UCSD-AML1 (cell line): ENCODE measurements around the gene F2R.
"Not testable (repeated sequence)": the region's sequence is repeated elsewhere in the genome, so short reads cannot be mapped to it uniquely, and the experiment has no call there.

ENCODE experiments used
- DNase-seq: peaks from one replicate; lab custom pipeline; 2025; ENCODE audit not compliant: unreplicated experiment; lab: John Stamatoyannopoulos, UW

F2R gene

DNA sequence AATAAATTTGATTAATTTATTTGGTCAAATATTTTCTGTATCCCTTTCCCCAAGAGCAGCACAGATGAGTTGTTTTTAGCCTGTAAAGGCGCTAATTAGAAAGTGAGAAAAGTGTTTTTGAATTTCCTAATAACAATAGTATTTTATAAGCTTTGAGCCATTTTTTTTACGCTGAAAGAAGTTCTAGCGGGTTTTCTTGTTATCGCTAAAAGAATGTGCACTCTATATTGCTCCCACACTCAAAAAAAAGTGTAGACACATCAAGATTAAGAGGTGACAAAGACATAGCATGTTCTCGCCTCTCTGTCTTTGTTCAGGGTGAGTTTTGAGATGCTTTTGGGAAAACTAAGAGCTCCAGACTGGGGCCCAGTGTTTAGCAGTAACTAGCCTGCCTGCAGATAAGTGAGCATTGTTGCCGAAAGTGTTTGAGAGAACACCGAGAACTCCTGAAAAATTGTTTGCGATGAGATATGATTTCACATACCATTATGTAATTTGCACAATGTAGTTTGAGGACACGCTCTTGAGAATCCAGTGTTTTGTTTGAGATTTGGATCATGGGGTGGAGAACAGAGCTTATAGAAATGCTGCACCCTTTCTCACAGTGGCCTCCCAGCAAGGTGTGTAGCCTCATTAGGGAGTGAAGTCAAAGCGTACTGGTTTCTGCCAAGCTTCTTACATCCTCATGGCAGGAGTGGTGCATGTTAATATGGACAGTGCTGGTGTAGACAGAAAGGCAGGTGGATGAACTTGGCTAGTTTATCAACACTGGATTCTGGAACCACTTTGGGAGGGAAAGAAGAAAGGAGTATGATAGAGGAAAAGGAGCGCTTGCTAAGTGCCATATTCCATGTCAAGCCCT, 1.5 kb downstream of the F2R start:
- no peak for DNase-seq

DNA sequence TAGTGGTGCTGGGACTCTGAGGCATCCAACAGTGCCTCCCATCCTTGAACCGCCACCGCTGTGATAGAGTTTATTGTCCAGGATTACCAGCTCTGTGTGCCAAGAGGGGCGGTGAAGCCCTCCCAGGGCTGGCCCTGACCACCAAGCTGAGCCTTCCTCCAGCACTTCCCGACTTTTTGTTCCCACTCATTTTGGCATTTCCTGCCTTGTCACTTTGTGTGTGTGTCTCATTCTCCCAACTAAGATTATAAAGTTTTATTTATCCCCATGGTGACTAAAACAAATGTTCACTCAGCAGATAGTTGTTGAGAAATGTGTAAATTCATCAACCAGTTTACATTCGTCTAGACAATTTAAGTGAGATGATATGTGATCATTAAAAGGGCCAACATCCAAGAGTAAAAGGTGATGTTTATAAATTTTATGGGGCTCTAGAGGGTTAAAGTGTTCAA, 2.5 kb downstream of the F2R start:
- no peak for DNase-seq

DNA sequence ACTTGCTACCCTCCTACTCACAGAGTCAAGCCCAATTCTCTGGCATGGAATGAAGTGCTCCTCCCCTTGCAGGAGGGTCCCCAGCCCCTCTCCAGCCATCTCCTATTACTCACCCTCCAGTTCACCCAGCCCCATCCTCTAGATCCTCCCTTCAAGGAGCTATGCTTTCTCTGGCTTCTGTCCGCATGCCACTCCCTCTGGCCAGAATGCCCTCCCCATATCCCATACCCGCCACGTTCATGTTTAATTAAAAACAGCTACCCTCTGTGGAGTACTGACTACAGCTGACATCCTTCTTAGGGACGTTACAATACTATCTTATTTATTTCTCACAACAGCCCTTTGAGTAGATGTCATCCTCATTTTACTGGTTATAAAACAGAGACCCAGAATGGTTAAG, 3.0 kb downstream of the F2R start:
- DNase-seq = no peak

DNA sequence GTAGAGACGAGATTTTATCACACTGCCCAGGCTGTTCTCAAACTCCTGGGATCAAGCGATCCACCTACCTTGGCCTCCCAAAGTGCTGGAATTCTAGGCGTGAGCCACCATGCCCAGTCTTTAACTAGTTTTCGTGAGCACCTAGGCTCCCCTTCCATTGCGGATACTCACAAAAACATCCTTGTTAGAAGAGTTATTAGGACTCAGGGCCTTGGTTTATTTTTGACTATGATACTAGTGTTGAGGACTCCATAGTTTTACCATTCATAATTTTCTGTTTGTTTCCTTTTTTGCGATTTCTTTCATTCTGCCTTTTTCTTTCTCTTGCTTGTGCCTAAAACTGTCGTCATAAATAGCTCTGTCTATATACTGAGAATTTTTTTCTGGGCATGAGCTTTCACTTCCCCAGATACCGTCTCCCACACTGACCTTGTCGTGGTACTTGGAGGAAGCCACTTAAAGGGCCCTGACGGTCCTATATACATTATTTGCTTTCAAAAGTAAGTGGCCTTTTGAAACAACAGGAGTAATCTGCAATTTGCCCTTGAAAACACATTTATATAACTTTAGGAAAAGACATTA, 5.2 kb downstream of the F2R start:
- no peak for DNase-seq

DNA sequence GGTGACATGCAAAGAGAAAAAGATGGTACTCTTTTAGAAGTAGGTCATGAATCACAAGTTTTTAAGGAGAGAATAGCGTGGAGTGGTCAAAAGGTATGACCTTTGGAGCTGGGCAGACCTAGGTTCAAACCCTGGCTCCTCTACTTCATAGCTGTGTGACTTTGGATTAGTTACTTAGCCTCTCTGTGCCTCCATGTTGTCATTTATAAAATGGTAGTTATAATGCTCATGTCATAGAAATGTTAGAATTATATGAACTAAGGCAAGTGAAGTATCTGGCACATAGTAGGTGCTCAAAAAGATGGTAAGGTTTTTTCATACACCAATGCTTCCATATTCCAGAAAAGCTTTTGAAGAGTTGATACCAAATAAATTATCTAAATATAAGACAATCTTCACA, 7.3 kb downstream of the F2R start:
- no peak for DNase-seq

DNA sequence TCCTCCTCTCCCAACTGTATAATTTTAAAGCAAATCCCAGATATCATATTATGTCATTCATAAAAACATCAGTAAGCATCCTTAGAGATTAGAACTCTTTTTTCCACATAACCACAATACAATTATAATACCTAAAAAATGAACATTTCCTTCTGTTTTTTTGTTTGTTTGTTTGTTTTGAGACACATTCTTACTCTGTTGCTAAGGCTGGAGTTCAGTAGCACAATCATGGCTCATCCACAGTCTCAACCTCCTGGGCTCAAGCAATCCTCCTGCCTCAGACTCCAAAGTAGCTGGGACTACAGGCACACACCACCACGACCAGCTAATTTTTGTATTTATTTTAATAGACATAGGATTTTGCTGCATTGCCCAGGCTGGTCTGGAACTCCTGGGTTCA, 8.0 kb downstream of the F2R start:
- DNase-seq = no peak

DNA sequence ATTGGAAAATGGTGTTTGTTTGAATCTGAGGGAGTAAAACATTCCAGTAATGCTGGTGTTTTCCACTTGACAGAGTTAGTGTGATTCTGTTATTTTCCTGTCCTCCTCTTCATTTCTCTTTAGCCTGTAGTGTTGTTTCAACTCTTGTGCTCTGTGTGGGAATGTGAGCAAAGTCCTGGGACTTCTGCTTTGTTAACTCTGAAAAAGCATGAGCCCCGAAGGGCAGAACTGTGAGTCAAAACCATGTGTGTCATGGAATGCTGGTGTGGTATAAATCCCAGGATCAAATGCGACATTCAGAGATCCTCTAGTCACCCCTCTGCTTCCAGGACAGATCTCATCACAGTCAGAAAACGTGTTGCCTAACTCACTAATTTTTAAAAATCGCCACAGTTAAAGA, 8.9 kb downstream of the F2R start:
- no peak for DNase-seq

DNA sequence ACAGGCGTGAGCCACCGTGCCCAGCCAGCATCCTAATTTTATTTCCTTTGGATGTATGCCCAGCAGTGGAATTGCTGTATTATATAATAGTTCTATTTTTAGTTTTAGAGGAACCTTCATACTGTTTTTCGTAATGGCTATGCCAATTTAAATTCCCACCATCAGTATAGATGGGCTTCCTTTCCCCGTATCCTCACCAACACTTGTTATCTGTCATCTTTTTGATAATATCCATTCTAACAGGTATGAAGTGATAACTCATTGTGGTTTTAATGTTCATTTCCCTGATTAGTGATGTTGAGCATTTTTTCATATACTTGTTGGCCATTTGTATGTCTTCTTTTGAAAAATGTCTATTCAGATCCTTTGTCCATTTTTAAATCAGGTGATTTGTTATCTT, 13.0 kb downstream of the F2R start:
- no peak for DNase-seq

DNA sequence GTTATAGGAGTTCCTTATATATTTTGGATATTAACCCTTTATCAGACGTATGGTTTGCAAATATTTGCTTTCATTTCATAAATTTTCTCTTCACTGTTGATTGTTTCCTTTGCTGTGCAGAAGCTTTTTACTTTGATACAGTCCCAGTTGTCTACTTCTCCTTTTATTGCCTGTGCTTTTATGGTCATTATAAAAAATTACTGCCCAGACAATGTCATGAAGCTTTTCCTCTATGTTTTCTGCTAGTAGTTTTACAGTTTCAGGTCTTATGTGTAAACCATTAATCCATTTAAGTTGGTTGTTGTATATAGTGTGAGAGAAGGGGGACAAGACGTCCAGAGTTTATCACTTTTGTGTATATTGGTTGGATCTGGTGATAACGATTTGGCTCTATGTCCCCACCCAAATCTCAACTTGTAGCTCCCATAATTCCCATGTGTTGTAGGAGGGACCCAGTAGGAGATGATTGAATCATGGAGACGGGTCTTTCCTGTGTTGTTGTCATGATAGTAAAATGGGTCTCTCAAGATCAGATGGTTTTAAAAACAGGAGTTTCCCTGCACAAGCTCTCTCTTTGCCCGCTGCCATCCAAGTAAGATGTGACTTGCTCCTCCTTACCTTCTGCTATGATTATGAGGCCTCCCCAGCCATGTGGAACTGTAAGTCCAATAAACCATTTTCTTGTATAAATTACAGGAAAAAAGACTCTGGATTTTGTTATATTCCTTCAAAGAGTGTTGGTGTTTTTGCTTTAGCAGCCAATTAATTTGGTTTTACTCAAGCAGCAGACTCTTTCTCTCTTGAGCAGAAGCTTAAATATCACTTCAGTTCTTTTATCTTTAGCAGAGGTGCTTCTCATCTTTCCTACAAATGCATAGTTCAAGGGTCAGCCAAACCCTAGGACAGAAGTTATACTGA, 13.7 kb downstream of the F2R start:
- DNase-seq = no peak

DNA sequence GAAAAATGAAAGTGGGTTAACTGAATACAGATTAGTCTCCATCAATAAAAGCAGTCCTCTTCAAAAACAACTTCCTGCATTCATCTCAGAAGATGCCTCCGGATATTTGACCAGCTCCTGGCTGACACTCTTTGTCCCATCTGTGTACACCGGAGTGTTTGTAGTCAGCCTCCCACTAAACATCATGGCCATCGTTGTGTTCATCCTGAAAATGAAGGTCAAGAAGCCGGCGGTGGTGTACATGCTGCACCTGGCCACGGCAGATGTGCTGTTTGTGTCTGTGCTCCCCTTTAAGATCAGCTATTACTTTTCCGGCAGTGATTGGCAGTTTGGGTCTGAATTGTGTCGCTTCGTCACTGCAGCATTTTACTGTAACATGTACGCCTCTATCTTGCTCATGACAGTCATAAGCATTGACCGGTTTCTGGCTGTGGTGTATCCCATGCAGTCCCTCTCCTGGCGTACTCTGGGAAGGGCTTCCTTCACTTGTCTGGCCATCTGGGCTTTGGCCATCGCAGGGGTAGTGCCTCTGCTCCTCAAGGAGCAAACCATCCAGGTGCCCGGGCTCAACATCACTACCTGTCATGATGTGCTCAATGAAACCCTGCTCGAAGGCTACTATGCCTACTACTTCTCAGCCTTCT, 16.6 kb downstream of the F2R start:
- no peak for DNase-seq

DNA sequence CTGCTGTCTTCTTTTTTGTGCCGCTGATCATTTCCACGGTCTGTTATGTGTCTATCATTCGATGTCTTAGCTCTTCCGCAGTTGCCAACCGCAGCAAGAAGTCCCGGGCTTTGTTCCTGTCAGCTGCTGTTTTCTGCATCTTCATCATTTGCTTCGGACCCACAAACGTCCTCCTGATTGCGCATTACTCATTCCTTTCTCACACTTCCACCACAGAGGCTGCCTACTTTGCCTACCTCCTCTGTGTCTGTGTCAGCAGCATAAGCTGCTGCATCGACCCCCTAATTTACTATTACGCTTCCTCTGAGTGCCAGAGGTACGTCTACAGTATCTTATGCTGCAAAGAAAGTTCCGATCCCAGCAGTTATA, 17.1 kb downstream of the F2R start:
- DNase-seq = no peak

DNA sequence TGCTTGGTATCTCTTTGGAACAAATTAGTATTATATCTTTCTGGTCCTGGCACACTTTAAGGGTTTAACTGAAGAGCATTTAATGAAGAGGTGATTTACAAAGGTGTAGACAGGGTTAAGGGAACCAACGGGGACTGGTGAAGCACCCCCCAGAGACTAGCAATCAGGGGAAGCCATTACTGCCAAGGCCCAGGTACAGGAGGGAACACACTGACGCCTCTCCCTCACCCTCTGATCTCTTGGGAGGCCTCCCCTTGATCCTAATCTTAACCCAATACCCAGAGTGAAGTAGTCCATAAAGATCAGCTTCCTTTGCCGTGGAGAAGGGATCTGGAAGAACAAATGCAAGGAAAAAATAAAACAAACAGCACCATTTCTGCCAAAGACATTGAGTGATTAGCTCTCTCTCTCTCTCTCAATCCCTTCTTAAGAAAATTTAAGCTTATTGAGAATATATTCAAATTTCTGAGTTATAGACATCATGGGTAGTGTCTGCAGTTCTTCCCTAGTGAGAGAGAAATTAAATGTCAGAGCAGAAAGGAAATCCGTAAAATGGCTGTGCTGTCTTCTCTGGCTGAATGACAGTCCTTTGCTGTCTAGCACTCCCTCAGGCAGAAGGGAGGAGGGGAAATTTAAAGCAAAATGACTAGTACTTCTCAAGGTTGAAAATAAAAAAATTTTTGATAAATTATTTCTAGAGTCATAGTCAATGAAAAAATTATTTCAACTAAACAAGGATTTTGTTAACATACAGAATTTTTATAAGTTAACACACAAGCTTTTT, 20.0 kb downstream of the F2R start:
- DNase-seq = no peak

DNA sequence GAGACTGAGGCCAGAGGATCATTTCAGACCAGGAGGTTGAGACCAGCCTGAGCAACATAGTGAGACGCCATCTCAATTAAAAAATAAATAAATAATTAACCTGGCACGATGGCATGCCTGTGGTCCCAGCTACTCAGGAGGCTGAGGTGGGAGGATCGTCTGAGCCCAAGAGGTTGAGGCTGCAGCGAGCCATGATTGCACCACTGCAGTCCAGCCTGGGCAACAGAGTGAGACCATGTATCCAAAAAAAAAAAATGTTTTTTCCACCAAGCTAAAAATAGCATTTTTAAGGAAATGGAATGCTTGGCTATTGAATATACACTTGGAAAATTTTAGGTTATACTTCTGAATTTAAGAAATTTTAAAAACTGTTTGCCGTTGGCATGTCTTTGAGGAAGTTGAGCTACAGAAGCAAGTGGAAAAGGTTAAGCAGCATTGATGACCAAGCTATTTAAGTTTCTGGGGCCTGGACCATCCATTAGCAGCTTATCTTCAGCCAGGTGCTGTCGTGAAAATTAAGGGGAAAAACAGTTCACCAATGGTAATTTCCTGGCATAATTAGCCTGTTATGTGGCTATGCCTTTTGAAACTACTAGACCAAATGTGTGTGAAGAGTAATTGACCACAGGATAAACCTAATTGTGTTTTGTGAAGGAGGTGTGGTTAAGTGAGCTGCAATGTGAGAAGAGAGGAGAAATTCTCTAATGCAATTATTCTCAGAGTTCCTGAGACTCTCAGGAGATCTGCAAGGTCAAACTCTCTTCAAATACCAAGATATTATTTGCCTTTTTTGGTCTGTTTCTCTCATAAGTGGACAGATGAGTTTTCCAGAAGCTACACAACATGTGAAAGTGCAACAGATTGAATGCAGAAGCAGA, 21.0 kb downstream of the F2R start:
- DNase-seq = no peak

DNA sequence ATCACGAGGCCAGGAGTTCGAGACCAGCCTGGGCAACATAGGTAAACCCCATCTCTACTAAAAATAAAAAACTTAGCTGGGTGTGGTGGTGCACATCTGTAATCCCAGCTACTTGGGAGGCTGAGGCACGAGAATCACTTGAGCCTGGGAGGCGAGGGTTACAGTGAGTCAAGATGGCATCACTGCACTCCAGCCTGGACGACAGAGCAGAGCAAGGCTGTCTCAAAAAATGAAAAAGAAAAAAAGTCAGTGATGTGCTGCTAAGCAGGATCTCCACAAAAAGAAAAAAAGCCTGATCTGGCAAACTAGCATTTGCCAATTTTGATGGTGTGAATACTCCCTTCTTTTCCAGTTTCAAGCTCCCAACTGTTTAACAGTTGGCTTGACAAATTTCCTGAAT, 21.9 kb downstream of the F2R start:
- no peak for DNase-seq

DNA sequence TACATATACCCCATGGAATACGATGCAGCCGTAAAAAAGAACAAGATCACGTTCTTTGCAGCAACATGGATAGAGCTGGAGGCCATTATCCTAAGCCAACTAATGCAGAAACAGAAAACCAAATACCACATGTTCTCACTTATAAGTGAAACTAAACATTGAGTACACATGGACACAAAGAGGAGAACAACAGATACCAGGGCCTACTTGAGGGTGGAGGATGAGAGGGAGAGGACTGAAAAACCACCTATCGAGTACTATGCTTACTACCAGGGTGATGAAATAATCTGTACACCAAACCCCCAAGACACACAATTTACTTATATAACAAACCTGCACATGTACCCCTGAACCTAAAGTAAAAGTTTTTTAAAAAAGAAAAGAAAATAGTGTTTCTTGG, 25.6 kb downstream of the F2R start:
- not testable (repeated sequence) for DNase-seq

DNA sequence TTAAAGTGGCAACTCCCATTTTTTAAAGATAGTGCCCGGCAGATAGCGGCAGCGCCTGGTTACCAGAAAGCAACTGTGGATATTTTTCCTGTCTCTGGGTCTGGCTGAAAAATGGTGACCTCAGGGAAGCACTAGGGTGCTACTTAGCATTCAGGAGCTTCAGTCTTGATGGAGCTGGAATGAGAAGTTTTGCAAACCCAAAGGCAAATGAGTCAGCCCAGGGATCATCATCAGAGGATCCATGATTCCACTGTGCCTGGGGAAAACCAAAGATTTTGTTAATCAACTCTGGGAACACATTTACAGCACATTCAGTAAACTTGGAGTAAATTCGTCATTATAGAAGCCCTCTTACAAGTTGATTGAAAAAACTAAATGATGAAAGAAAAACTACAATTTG, 26.7 kb downstream of the F2R start:
- no peak for DNase-seq

DNA sequence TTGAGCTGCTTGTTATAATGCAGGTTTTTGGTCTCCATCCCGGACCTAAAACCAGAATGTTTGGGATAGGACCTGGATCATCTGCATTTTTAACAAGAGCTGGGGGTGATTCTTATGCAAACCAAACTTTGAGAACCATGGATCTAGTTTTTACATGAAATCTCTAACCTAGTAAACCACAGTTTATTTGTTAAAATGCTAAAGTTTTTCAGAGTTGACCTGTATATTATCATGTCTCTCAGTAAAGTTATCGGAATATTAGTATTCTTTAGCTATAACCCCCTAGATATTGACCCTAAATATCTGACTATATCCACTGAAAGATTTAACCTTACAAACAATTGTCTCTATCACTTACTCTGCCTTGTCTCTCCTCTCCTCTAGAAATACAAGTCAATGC, 28.7 kb downstream of the F2R start:
- no peak for DNase-seq

DNA sequence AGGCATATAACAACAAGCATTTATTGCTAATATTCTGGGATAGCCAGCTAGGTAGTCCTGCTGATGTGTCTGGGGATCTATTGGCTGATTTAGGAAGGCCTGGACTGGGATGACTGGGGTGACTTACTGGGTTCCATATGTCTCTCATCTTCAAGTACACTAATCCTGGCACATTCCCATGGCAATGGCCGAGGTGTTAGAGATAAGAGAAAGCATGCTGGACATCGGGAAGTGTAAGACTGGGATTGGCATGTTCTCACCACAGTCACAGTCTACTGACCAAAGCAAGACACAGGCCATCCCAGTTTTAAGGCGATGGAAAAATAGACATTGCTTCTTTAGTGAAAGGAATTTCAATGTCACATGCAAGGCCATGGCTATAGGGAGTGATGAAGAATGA, 29.7 kb downstream of the F2R start:
- no peak for DNase-seq

DNA sequence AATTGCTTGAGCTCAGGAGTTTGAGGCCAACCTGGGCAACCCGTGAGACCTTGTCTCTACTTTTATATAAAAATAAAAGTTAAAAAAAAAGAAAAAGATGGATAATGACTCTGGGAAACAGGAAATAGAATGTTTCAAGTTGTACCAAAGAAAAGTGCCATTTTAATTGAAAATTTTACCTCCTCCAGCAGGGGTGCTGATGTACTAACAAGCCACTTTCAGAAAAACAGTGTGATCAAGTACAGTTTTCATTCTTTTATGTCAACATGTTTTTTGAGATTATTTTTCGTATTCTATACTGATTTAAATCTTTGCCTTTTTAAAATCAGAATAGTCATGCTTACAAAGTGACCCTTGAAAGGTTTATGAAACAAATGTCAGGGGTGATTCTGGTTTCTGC, 30.8 kb downstream of the F2R start:
- DNase-seq = no peak

DNA sequence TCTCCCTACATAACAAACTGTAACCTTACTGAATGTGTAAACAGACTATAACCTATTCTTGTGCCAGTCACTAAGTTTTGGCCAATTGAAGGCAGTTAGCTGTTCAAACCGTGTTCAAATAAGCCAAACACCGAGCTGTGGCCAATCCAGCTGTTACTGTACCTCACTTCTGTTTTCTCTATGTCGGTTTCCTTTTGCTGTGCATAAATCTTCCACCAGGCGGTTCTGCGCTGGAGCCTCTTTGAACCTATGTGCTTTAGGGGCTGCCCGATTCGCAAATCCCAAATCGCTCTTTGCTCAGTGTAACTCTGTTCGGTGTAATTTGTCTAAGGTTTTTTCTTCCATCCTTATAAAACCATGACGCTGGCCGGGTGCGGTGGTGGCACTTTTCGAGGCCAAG, 31.8 kb downstream of the F2R start:
- DNase-seq = no peak
